ENCODE measurements around the gene CEP112.

Gene CEP112

GRCh38 chr17:65659512-65659911, 532.4 kb downstream of the CEP112 start:
- TF ChIP-seq GATA2 (IDR thresholded peaks at IDR 0.05; ENCODE audit: low read depth, low read length): no peak
- no peak for TF ChIP-seq GATA3 (IDR thresholded peaks at IDR 0.05; ENCODE audit: low read depth, low read length)

- TF ChIP-seq GATA2 (IDR thresholded peaks at IDR 0.05; ENCODE audit: low read depth, low read length): no peak
- TF ChIP-seq GATA3 (IDR thresholded peaks at IDR 0.05; ENCODE audit: low read depth, low read length): no peak
These were observed 534.6 kb downstream of the CEP112 start for GRCh38 chr17:65657251-65657828.

GRCh38 chr17:65656390-65657250, 535.3 kb downstream of the CEP112 start:
- TF ChIP-seq GATA3 (IDR thresholded peaks at IDR 0.05; ENCODE audit: low read depth, low read length): no peak
- TF ChIP-seq GATA2 (IDR thresholded peaks at IDR 0.05; ENCODE audit: low read depth, low read length): no peak

GRCh38 chr17:65655706-65656105, 536.2 kb downstream of the CEP112 start:
- TF ChIP-seq GATA3 (IDR thresholded peaks at IDR 0.05; ENCODE audit: low read depth, low read length) (no peak), GATA2 (IDR thresholded peaks at IDR 0.05; ENCODE audit: low read depth, low read length) (no peak)

- TF ChIP-seq GATA2 (IDR thresholded peaks at IDR 0.05; ENCODE audit: low read depth, low read length): no peak
- TF ChIP-seq GATA3 (IDR thresholded peaks at IDR 0.05; ENCODE audit: low read depth, low read length): no peak
These were observed 547.4 kb downstream of the CEP112 start for GRCh38 chr17:65644545-65644944.

GRCh38 chr17:65638221-65638975, 553.5 kb downstream of the CEP112 start:
- TF ChIP-seq GATA2 (IDR thresholded peaks at IDR 0.05; ENCODE audit: low read depth, low read length) (peak; percentile 66), GATA3 (IDR thresholded peaks at IDR 0.05; ENCODE audit: low read depth, low read length) (no peak)

- TF ChIP-seq GATA3 (IDR thresholded peaks at IDR 0.05; ENCODE audit: low read depth, low read length): no peak
- TF ChIP-seq GATA2 (IDR thresholded peaks at IDR 0.05; ENCODE audit: low read depth, low read length): no peak
These were observed 554.1 kb downstream of the CEP112 start for GRCh38 chr17:65637786-65638185.

GRCh38 chr17:65634533-65634932, 557.4 kb downstream of the CEP112 start:
- TF ChIP-seq GATA3 (IDR thresholded peaks at IDR 0.05; ENCODE audit: low read depth, low read length) (no peak), GATA2 (IDR thresholded peaks at IDR 0.05; ENCODE audit: low read depth, low read length) (no peak)

- TF ChIP-seq GATA2 (IDR thresholded peaks at IDR 0.05; ENCODE audit: low read depth, low read length) (no peak), GATA3 (IDR thresholded peaks at IDR 0.05; ENCODE audit: low read depth, low read length) (no peak)
These were observed 557.9 kb downstream of the CEP112 start for GRCh38 chr17:65633988-65634387.

- TF ChIP-seq GATA3 (IDR thresholded peaks at IDR 0.05; ENCODE audit: low read depth, low read length): no peak
- TF ChIP-seq GATA2 (IDR thresholded peaks at IDR 0.05; ENCODE audit: low read depth, low read length): no peak
These were observed 558.6 kb downstream of the CEP112 start for GRCh38 chr17:65633146-65633881.

- TF ChIP-seq GATA2 (IDR thresholded peaks at IDR 0.05; ENCODE audit: low read depth, low read length) (no peak), GATA3 (IDR thresholded peaks at IDR 0.05; ENCODE audit: low read depth, low read length) (no peak)
These were observed 561.4 kb downstream of the CEP112 start for GRCh38 chr17:65630502-65630901.

- TF ChIP-seq GATA2 (IDR thresholded peaks at IDR 0.05; ENCODE audit: low read depth, low read length): no peak
- no peak for TF ChIP-seq GATA3 (IDR thresholded peaks at IDR 0.05; ENCODE audit: low read depth, low read length)
These were observed 562.7 kb downstream of the CEP112 start for GRCh38 chr17:65629234-65629690.

- TF ChIP-seq GATA3 (IDR thresholded peaks at IDR 0.05; ENCODE audit: low read depth, low read length) (no peak), GATA2 (IDR thresholded peaks at IDR 0.05; ENCODE audit: low read depth, low read length) (no peak)
These were observed 563.3 kb downstream of the CEP112 start for GRCh38 chr17:65628644-65629036.
